ENCODE results near the gene POLR3H.

Gene POLR3H

GRCh38 chr22:41556561-41556960 lies 12.3 kb upstream of the POLR3H start:
- no peaks in the 10 kb centered on the region for H3K9me3 Mint-ChIP-seq

GRCh38 chr22:41555325-41555982 lies 11.2 kb upstream of the POLR3H start:
- Mint-ChIP-seq H3K27ac (no peak overlapping the region), H3K9me3 (no peaks in the 10 kb centered on the region), H3K4me1 (ENCODE audit: low read depth) (no peaks in the 10 kb centered on the region), H3K36me3 (ENCODE audit: low read depth) (no peaks in the 10 kb centered on the region), H3K27me3 (ENCODE audit: low read depth) (peaks cover 31% of the 10 kb centered on the region), H3K4me3 (no peak overlapping the region)

More at GRCh38 chr22:41556561-41556960, 12.3 kb upstream of the POLR3H start:
- peaks cover 42% of the 10 kb centered on the region for H3K27me3 Mint-ChIP-seq (ENCODE audit: low read depth)
- no peak overlapping the region for H3K27ac Mint-ChIP-seq
- H3K36me3 Mint-ChIP-seq (ENCODE audit: low read depth), result no peaks in the 10 kb centered on the region
- no peak overlapping the region for H3K4me3 Mint-ChIP-seq
- no peaks in the 10 kb centered on the region for H3K4me1 Mint-ChIP-seq (ENCODE audit: low read depth)

GRCh38 chr22:41551877-41552582 lies 7.8 kb upstream of the POLR3H start:
- no peaks in the 10 kb centered on the region for H3K36me3 Mint-ChIP-seq (ENCODE audit: low read depth)
- H3K4me1 Mint-ChIP-seq (ENCODE audit: low read depth), result no peaks in the 10 kb centered on the region
- H3K9me3 Mint-ChIP-seq, result no peaks in the 10 kb centered on the region
- H3K27me3 Mint-ChIP-seq (ENCODE audit: low read depth), result peaks cover 16% of the 10 kb centered on the region
- no peak overlapping the region for H3K4me3 Mint-ChIP-seq
- no peak overlapping the region for H3K27ac Mint-ChIP-seq

- Mint-ChIP-seq H3K36me3 (ENCODE audit: low read depth) (no peaks in the 10 kb centered on the region), H3K27me3 (ENCODE audit: low read depth) (peaks cover 16% of the 10 kb centered on the region), H3K4me1 (ENCODE audit: low read depth) (no peaks in the 10 kb centered on the region), H3K4me3 (no peak overlapping the region), H3K9me3 (no peaks in the 10 kb centered on the region), H3K27ac (no peak overlapping the region)
Measured at GRCh38 chr22:41550952-41551491, 6.8 kb upstream of the POLR3H start.

GRCh38 chr22:41548830-41549211 lies 4.6 kb upstream of the POLR3H start:
- Mint-ChIP-seq H3K27me3 (ENCODE audit: low read depth) (peaks cover 16% of the 10 kb centered on the region), H3K9me3 (no peaks in the 10 kb centered on the region), H3K4me1 (ENCODE audit: low read depth) (peaks cover 7% of the 10 kb centered on the region), H3K4me3 (no peak overlapping the region), H3K27ac (no peak overlapping the region), H3K36me3 (ENCODE audit: low read depth) (no peaks in the 10 kb centered on the region)

GRCh38 chr22:41544671-41545476 lies 604 bp upstream of the POLR3H start:
- H3K4me1 Mint-ChIP-seq (ENCODE audit: low read depth), result peaks cover 22% of the 10 kb centered on the region
- H3K27ac Mint-ChIP-seq, result peak overlapping the region; percentile 80
- peak overlapping the region; percentile 88 for H3K4me3 Mint-ChIP-seq
- H3K36me3 Mint-ChIP-seq (ENCODE audit: low read depth), result no peaks in the 10 kb centered on the region
- H3K27me3 Mint-ChIP-seq (ENCODE audit: low read depth), result no peaks in the 10 kb centered on the region
- H3K9me3 Mint-ChIP-seq, result no peaks in the 10 kb centered on the region

- Mint-ChIP-seq H3K4me1 (ENCODE audit: low read depth) (peaks cover 22% of the 10 kb centered on the region), H3K4me3 (peak overlapping the region; percentile 88), H3K27me3 (ENCODE audit: low read depth) (no peaks in the 10 kb centered on the region), H3K27ac (no peak overlapping the region), H3K9me3 (no peaks in the 10 kb centered on the region), H3K36me3 (ENCODE audit: low read depth) (peaks cover 2% of the 10 kb centered on the region)
Measured at GRCh38 chr22:41542224-41542623, 2.0 kb downstream of the POLR3H start.

GRCh38 chr22:41541484-41541883 lies 2.8 kb downstream of the POLR3H start:
- H3K27ac Mint-ChIP-seq, result no peak overlapping the region
- H3K4me1 Mint-ChIP-seq (ENCODE audit: low read depth), result peaks cover 22% of the 10 kb centered on the region
- no peak overlapping the region for H3K4me3 Mint-ChIP-seq

GRCh38 chr22:41540365-41540764 lies 3.9 kb downstream of the POLR3H start:
- Mint-ChIP-seq H3K4me3 (no peak overlapping the region), H3K27me3 (ENCODE audit: low read depth) (no peaks in the 10 kb centered on the region), H3K36me3 (ENCODE audit: low read depth) (peaks cover 2% of the 10 kb centered on the region), H3K4me1 (ENCODE audit: low read depth) (peaks cover 22% of the 10 kb centered on the region), H3K9me3 (no peaks in the 10 kb centered on the region), H3K27ac (no peak overlapping the region)

More at GRCh38 chr22:41541484-41541883, 2.8 kb downstream of the POLR3H start:
- peaks cover 2% of the 10 kb centered on the region for H3K36me3 Mint-ChIP-seq (ENCODE audit: low read depth)
- no peaks in the 10 kb centered on the region for H3K27me3 Mint-ChIP-seq (ENCODE audit: low read depth)
- no peaks in the 10 kb centered on the region for H3K9me3 Mint-ChIP-seq

GRCh38 chr22:41540006-41540315 lies 4.3 kb downstream of the POLR3H start:
- Mint-ChIP-seq H3K36me3 (ENCODE audit: low read depth) (peaks cover 5% of the 10 kb centered on the region), H3K27ac (no peak overlapping the region)

GRCh38 chr22:41539146-41540005 lies 4.9 kb downstream of the POLR3H start:
- Mint-ChIP-seq H3K4me1 (ENCODE audit: low read depth) (peaks cover 15% of the 10 kb centered on the region), H3K36me3 (ENCODE audit: low read depth) (peaks cover 5% of the 10 kb centered on the region)

More at GRCh38 chr22:41540006-41540315, 4.3 kb downstream of the POLR3H start:
- Mint-ChIP-seq H3K9me3 (no peaks in the 10 kb centered on the region), H3K27me3 (ENCODE audit: low read depth) (no peaks in the 10 kb centered on the region), H3K4me1 (ENCODE audit: low read depth) (peaks cover 21% of the 10 kb centered on the region), H3K4me3 (no peak overlapping the region)

GRCh38 chr22:41538583-41538982 lies 5.7 kb downstream of the POLR3H start:
- H3K9me3 Mint-ChIP-seq, result no peaks in the 10 kb centered on the region
- peaks cover 15% of the 10 kb centered on the region for H3K4me1 Mint-ChIP-seq (ENCODE audit: low read depth)
- no peak overlapping the region for H3K27ac Mint-ChIP-seq
- peaks cover 5% of the 10 kb centered on the region for H3K36me3 Mint-ChIP-seq (ENCODE audit: low read depth)
- no peak overlapping the region for H3K4me3 Mint-ChIP-seq
- no peaks in the 10 kb centered on the region for H3K27me3 Mint-ChIP-seq (ENCODE audit: low read depth)

More at GRCh38 chr22:41539146-41540005, 4.9 kb downstream of the POLR3H start:
- no peaks in the 10 kb centered on the region for H3K27me3 Mint-ChIP-seq (ENCODE audit: low read depth)
- no peaks in the 10 kb centered on the region for H3K9me3 Mint-ChIP-seq
- no peak overlapping the region for H3K27ac Mint-ChIP-seq
- H3K4me3 Mint-ChIP-seq, result no peak overlapping the region

- Mint-ChIP-seq H3K27me3 (ENCODE audit: low read depth) (no peaks in the 10 kb centered on the region), H3K4me3 (no peak overlapping the region), H3K36me3 (ENCODE audit: low read depth) (peaks cover 5% of the 10 kb centered on the region), H3K9me3 (no peaks in the 10 kb centered on the region), H3K27ac (no peak overlapping the region), H3K4me1 (ENCODE audit: low read depth) (peaks cover 6% of the 10 kb centered on the region)
Measured at GRCh38 chr22:41537203-41537602, 7.1 kb downstream of the POLR3H start.

- H3K27ac Mint-ChIP-seq, result no peak overlapping the region
Measured at GRCh38 chr22:41535244-41535643, 9.0 kb downstream of the POLR3H start.

More at GRCh38 chr22:41535244-41535643, 9.0 kb downstream of the POLR3H start:
- Mint-ChIP-seq H3K36me3 (ENCODE audit: low read depth) (peaks cover 8% of the 10 kb centered on the region), H3K4me3 (no peak overlapping the region), H3K4me1 (ENCODE audit: low read depth) (no peaks in the 10 kb centered on the region), H3K27me3 (ENCODE audit: low read depth) (no peaks in the 10 kb centered on the region), H3K9me3 (no peaks in the 10 kb centered on the region)
